Activated CD8-positive, alpha-beta T cell treated with anti-CD3 and anti-CD28 coated beads for 36 hours (primary cell): ENCODE results near the gene PKN1. TPM values are rescaled to one million over a fixed set of nuclear protein-coding genes. Genes with fewer than 3 reads are reported as not detected.
"Not testable (repeated sequence)": the region's sequence is repeated elsewhere in the genome, so short reads cannot be mapped to it uniquely, and the experiment has no call there.

Experiments used
- ATAC-seq: fragments of 200-7000 bp; cut with Tn5 transposase; one replicate; pipeline ENCODE4 v1.10.0; 2021; ENCODE audit warnings: mild to moderate bottlenecking, moderate library complexity
- CTCF ChIA-PET: fragments of 350-600 bp; sonication (Branson Sonifier 250); formaldehyde crosslinking; loops from one replicate; lab custom pipeline; 2021; ENCODE audit warnings: antibody characterized with exemption; lab: Charles Lee
- POLR2A ChIA-PET: fragments of 350-600 bp; sonication (Branson Sonifier 250); formaldehyde crosslinking; loops from one replicate; lab custom pipeline; 2021; ENCODE audit warnings: antibody characterized with exemption; lab: Charles Lee
- DNase-seq: peaks from one replicate; pipeline ENCODE4 v3.0.0-alpha.2; 2020
- H3K27ac Mint-ChIP-seq: one replicate; pipeline ENCODE4 v1.8.0; 2021; ENCODE audit warnings: mild to moderate bottlenecking, mixed read lengths
- H3K27me3 Mint-ChIP-seq: one replicate; pipeline ENCODE4 v1.8.0; 2021; ENCODE audit warnings: mixed read lengths
- H3K36me3 Mint-ChIP-seq: one replicate; pipeline ENCODE4 v1.8.0; 2021; ENCODE audit warnings: low read depth, mixed read lengths
- H3K4me1 Mint-ChIP-seq: one replicate; pipeline ENCODE4 v1.8.0; 2021; ENCODE audit warnings: low read depth, mixed read lengths
- H3K4me3 Mint-ChIP-seq: one replicate; pipeline ENCODE4 v1.8.0; 2021; ENCODE audit warnings: mild to moderate bottlenecking, moderate library complexity, mixed read lengths
- H3K9me3 Mint-ChIP-seq: one replicate; pipeline ENCODE4 v1.8.0; 2021; ENCODE audit warnings: mixed read lengths
- intact Hi-C: fragments of 100-400 bp; cut with micrococcal nuclease; formaldehyde crosslinking; loops from one replicate; pipeline ENCODE4 v1.10.0; 2022
- total RNA-seq, 2 experiments: library from RNA; stranded (reverse); gene quantifications; one replicate each; pipeline ENCODE4 v1.2.3, GENCODE V29; 2021
- TF ChIP-seq, protein P1 (sequence below): fragments of 200-600 bp; IDR thresholded peaks from one replicate; pipeline ENCODE4 v1.8.0; 2022; ENCODE audit warnings: antibody characterized with exemption, mild to moderate bottlenecking

PKN1 gene
- total RNA-seq, 2 experiments from 2014 or later, result 172 to 192 TPM

DNA sequence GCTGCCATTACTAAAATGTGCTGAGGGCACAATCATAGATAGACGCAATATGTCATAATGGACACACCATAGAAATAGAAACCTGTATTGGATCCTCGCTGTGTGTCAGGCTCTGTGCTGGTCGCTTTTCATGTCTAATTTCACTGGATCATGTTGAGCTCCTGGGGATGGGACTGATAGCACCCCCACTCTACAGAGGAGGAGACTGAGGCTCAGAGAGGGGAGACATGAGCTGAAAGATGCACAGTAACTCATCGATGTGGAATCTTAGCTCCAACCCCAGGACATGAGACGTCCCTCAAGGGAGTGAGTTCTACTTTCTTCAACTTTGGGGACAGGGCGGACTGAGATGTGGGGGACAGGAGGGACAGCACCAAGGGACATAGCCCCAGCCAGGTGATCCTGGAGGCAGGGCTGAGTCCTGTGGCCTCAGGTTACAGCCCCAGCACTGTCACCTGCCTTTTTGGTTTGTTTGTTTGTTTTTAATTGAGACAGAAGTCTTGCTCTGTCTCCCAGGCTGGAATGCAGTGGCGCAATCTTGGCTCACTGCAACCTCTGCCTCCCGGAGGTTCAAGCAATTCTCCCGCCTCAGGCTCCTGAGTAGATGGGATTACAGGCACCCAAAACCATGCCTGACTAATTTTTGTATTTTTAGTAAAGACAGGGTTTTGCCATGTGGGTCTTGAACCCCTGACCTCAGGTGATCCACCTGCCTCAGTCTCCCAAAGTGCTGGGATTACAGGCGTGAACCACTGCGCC lies 69.4 kb downstream of the PKN1 start:
- TF ChIP-seq, protein P1, sequence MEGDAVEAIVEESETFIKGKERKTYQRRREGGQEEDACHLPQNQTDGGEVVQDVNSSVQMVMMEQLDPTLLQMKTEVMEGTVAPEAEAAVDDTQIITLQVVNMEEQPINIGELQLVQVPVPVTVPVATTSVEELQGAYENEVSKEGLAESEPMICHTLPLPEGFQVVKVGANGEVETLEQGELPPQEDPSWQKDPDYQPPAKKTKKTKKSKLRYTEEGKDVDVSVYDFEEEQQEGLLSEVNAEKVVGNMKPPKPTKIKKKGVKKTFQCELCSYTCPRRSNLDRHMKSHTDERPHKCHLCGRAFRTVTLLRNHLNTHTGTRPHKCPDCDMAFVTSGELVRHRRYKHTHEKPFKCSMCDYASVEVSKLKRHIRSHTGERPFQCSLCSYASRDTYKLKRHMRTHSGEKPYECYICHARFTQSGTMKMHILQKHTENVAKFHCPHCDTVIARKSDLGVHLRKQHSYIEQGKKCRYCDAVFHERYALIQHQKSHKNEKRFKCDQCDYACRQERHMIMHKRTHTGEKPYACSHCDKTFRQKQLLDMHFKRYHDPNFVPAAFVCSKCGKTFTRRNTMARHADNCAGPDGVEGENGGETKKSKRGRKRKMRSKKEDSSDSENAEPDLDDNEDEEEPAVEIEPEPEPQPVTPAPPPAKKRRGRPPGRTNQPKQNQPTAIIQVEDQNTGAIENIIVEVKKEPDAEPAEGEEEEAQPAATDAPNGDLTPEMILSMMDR, result no peak
- POLR2A ChIA-PET, result interaction anchor here (4.1 kb wide), 1 partner anchor 15 kb away, joined by 23 read pairs; the partner anchor contains the start of gene DNAJB1
- Mint-ChIP-seq H3K9me3 (no peaks in the 10 kb centered on the region), H3K4me3 (no peak overlapping the region), H3K27me3 (no peaks in the 10 kb centered on the region), H3K36me3 (no peaks in the 10 kb centered on the region), H3K4me1 (peaks cover 22% of the 10 kb centered on the region), H3K27ac (no peak overlapping the region)
- CTCF ChIA-PET, result interaction anchor here (1.0 to 2.1 kb wide), 3 partner anchors 22 to 24 kb away, joined by 3 to 8 read pairs (median 6); no protein-coding TSS in a partner anchor
- ATAC-seq (no peak), DNase-seq (no peak)
- intact Hi-C loops, result no loop called here

DNA sequence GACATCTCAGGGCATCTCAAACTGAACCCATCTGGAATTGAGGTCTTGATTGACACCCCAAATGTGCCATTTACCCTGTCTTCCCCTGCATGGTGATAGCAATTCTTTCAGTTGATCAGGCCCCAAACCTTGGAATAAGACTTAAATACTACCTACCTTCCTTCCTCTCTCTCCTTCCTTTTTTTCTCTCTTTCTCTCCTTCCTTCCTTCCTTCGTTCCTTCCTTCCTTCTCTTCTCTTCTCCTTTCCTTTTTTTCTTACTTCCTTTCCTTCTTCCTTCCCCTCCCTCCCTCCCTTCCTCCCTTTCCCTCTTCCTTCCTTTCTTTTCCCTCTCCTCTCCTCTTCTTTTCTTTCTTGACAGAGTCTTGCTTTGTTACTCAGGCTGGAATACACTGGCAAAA lies 70.2 kb downstream of the PKN1 start:
- Mint-ChIP-seq H3K27ac (no peak overlapping the region), H3K36me3 (no peaks in the 10 kb centered on the region), H3K4me3 (no peak overlapping the region), H3K27me3 (no peaks in the 10 kb centered on the region), H3K9me3 (no peaks in the 10 kb centered on the region), H3K4me1 (peaks cover 28% of the 10 kb centered on the region)
- no peak for ATAC-seq
- CTCF ChIA-PET, result interaction anchor here (0.8 to 3.2 kb wide), 6 partner anchors 8 to 183 kb away, joined by 4 to 23 read pairs (median 8); partner anchors contain the start of gene GIPC1
- intact Hi-C loops, result no loop called here
- no peak for DNase-seq
- TF ChIP-seq, protein P1, result no peak
- POLR2A ChIA-PET, result interaction anchor here (4.1 kb wide), 1 partner anchor 14 kb away, joined by 23 read pairs; the partner anchor contains the start of gene DNAJB1

DNA sequence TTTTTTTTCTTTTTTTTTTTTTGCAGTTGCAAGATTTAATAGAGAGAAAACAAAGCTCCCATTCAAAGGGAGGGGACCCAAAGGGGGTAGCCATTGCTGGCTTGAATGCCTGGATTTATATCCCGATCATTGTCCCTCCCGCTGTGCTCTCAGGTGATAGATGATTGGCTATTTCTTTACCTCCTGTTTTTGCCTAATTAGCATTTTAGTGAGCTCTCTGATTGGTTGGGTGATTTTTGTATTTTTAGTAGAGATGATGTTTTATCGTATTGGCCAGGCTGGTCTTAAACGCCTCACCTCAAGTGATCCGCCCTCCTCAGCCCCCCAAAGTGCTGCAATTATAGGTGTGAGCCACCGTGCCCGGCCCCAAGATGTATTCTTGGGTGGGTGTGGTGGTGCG lies 71.5 kb downstream of the PKN1 start:
- H3K4me1 Mint-ChIP-seq, result peaks cover 34% of the 10 kb centered on the region
- H3K4me3 Mint-ChIP-seq, H3K36me3 Mint-ChIP-seq, H3K27ac Mint-ChIP-seq, H3K9me3 Mint-ChIP-seq, H3K27me3 Mint-ChIP-seq, intact Hi-C loops, DNase-seq, ATAC-seq: not testable (repeated sequence)
- POLR2A ChIA-PET, result interaction anchor here (0.9 to 4.1 kb wide), 2 partner anchors 13 to 15 kb away, joined by 3 to 23 read pairs; partner anchors contain the start of gene DNAJB1
- CTCF ChIA-PET, result interaction anchor here (1.0 to 3.2 kb wide), 13 partner anchors 8 to 142 kb away, joined by 3 to 23 read pairs (median 5); partner anchors contain the start of genes DNAJB1 and GIPC1

DNA sequence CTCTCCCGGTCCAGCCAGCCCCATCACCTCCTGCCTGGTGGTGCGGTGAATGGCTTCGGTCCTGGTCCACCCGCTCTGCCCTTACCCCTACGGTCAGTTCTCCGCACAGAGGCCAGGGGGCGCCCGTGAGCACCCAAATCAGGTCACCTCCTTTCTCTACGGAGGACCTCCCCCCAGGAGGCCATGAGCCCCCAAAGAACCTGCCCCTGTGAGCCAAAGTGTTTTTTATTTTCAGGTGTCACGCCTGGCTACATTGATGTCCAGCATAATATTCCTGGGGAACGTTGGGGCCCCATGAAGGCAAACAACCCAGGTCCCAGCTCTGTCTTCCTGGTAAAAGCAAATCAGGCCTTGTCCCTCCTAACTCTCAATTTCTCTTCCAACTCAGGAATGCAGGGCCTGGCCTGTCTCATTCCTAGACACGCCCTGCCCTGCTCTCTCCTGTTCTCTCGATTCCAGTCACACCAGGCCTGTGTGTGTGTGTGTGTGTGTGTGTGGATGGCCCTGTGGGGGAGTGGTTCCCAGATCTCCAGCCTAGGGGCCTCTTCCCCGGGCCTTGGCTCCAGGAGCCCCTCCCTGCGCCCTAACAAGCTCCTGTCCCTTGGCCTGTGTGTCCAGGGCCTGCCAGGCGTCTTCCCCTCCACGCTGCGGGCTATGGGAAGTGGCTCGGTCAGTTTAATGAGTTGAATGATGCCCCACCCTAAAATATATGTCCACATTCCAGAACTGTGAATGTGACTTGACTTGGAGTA lies 72.6 kb downstream of the PKN1 start:
- Mint-ChIP-seq H3K4me1 (peaks cover 39% of the 10 kb centered on the region), H3K27me3 (no peaks in the 10 kb centered on the region), H3K4me3 (no peak overlapping the region), H3K36me3 (no peaks in the 10 kb centered on the region), H3K27ac (peak overlapping the region; percentile 69), H3K9me3 (no peaks in the 10 kb centered on the region)
- POLR2A ChIA-PET, result interaction anchor here (1.3 to 4.1 kb wide), 3 partner anchors 12 to 23 kb away, joined by 3 to 23 read pairs (median 6); partner anchors contain the start of genes DNAJB1 and TECR
- CTCF ChIA-PET, result interaction anchor here (1.0 to 3.2 kb wide), 13 partner anchors 8 to 180 kb away, joined by 3 to 23 read pairs (median 6); partner anchors contain the start of gene GIPC1
- TF ChIP-seq, protein P1, result peak; percentile 88
- DNase-seq (peak; percentile 85), ATAC-seq (peak; percentile 87)
- intact Hi-C loops, result no loop called here
